Left lobe of liver (tissue), 2 donors: ENCODE data around the gene PODXL2. TPM values are rescaled to one million over a fixed set of nuclear protein-coding genes. Genes with fewer than 3 reads are reported as not detected.
A peak's percentile ranks its signal among the peaks of the same experiment; 100 is the strongest.
"Not testable (repeated sequence)": the region's sequence is repeated elsewhere in the genome, so short reads cannot be mapped to it uniquely, and the experiment has no call there.

Source experiments
- ATAC-seq: fragments of 200-7000 bp; cut with Tn5 transposase; one replicate; pipeline ENCODE4 v1.9.1; 2020; ENCODE audit warnings: mild to moderate bottlenecking, moderate library complexity
- DNase-seq: peaks from one replicate; pipeline ENCODE4 v3.0.0-alpha.2; 2020; ENCODE audit warnings: low spot score
- total RNA-seq: library from RNA; stranded (reverse); gene quantifications from one replicate; pipeline ENCODE4 v1.2.1, GENCODE V29; 2021
- donor health status: DM: no; HTN: no; CAD: no; lungs with moderate emphysema.
- donor health status: DM: no; HTN: yes; CAD: no.

PODXL2 gene
- total RNA-seq, 1 donor from 2014 or later: 1.5 TPM

- peak; percentile 95 for DNase-seq
- peak; percentile 76 for ATAC-seq
Measured at GRCh38 chr3:127702151-127702578, 73.2 kb downstream of the PODXL2 start.

- ATAC-seq, DNase-seq: not testable (repeated sequence)
Measured at GRCh38 chr3:127704840-127705239, 75.9 kb downstream of the PODXL2 start.

GRCh38 chr3:127706312-127706711, 77.3 kb downstream of the PODXL2 start:
- ATAC-seq (no peak), DNase-seq (no peak)

- ATAC-seq: no peak
- DNase-seq: peak; percentile 39
Measured at GRCh38 chr3:127706785-127707351, 77.9 kb downstream of the PODXL2 start.

GRCh38 chr3:127707851-127708411, 78.9 kb downstream of the PODXL2 start:
- peak; percentile 35 for DNase-seq
- ATAC-seq: no peak

- DNase-seq: no peak
Measured at GRCh38 chr3:127708837-127709236, 79.9 kb downstream of the PODXL2 start.

GRCh38 chr3:127709320-127710060, 80.5 kb downstream of the PODXL2 start:
- ATAC-seq (no peak), DNase-seq (peak; percentile 8)

More at GRCh38 chr3:127708837-127709236, 79.9 kb downstream of the PODXL2 start:
- no peak for ATAC-seq

- ATAC-seq (no peak), DNase-seq (peak; percentile 43)
Measured at GRCh38 chr3:127710155-127710941, 81.4 kb downstream of the PODXL2 start.

GRCh38 chr3:127711021-127711695, 82.2 kb downstream of the PODXL2 start:
- DNase-seq (peak; percentile 37), ATAC-seq (no peak)

GRCh38 chr3:127711896-127712295, 82.9 kb downstream of the PODXL2 start:
- ATAC-seq: no peak
- no peak for DNase-seq

- ATAC-seq: no peak
Measured at GRCh38 chr3:127712461-127712860, 83.5 kb downstream of the PODXL2 start.

GRCh38 chr3:127712881-127713771, 84.1 kb downstream of the PODXL2 start:
- ATAC-seq: peak; percentile 16
- no peak for DNase-seq

More at GRCh38 chr3:127712461-127712860, 83.5 kb downstream of the PODXL2 start:
- no peak for DNase-seq

- ATAC-seq: no peak
- no peak for DNase-seq
Measured at GRCh38 chr3:127714125-127714571, 85.2 kb downstream of the PODXL2 start.

- DNase-seq (no peak), ATAC-seq (no peak)
Measured at GRCh38 chr3:127714866-127715265, 85.9 kb downstream of the PODXL2 start.

GRCh38 chr3:127715532-127715931, 86.5 kb downstream of the PODXL2 start:
- ATAC-seq (no peak), DNase-seq (no peak)

- DNase-seq (no peak), ATAC-seq (no peak)
Measured at GRCh38 chr3:127716384-127716783, 87.4 kb downstream of the PODXL2 start.

- ATAC-seq (no peak), DNase-seq (no peak)
Measured at GRCh38 chr3:127717357-127718244, 88.6 kb downstream of the PODXL2 start.

- no peak for DNase-seq
- no peak for ATAC-seq
Measured at GRCh38 chr3:127718245-127718915, 89.4 kb downstream of the PODXL2 start.
